H1 (cell line): ENCODE results near the gene SP9. TPM values are rescaled to one million over a fixed set of nuclear protein-coding genes. Genes with fewer than 3 reads are reported as not detected.

ENCODE experiments used
- ASH2L ChIP-seq: fragments of 200-600, 300-600 bp; sonication (generic); IDR thresholded peaks from one replicate; pipeline ENCODE4 v1.7.1; 2017; ENCODE audit warnings: low read length
- CBX5 ChIP-seq: fragments of 300-800, 300-1000 bp; sonication (generic); IDR thresholded peaks from 2 replicates; pipeline ENCODE4 v1.7.1; 2016; ENCODE audit warnings: antibody characterized with exemption, low read length, low read depth
- CBX8 ChIP-seq: fragments of 300-800, 300-1000 bp; sonication (generic); IDR thresholded peaks from 2 replicates; pipeline ENCODE4 v1.7.1; 2016; ENCODE audit warnings: low read depth, low read length, borderline replicate concordance
- CHD2 ChIP-seq: IDR thresholded peaks from 2 replicates; pipeline ENCODE4 v1.6.1; 2012; ENCODE audit warnings: low read length, improper control_type of control experiment
- EZH2 ChIP-seq: fragments of 200-600 bp; sonication (generic); IDR thresholded peaks from 2 replicates; pipeline ENCODE4 v1.7.1; 2012; ENCODE audit warnings: low read depth, mild to moderate bottlenecking, moderate library complexity, low read length, inconsistent platforms; ENCODE audit not compliant: severe bottlenecking
- FOSL1 ChIP-seq: IDR thresholded peaks from 2 replicates; pipeline ENCODE4 v1.6.1; 2011; ENCODE audit warnings: mild to moderate bottlenecking, low read depth, low read length, moderate library complexity; ENCODE audit not compliant: insufficient read depth
- KDM4A ChIP-seq: IDR thresholded peaks from one replicate; pipeline ENCODE4 v1.7.1; 2012; ENCODE audit warnings: low read depth, mild to moderate bottlenecking, moderate library complexity, low read length, inconsistent platforms; ENCODE audit not compliant: severe bottlenecking
- KDM5A ChIP-seq: fragments of 200-600 bp; IDR thresholded peaks from 2 replicates; pipeline ENCODE4 v1.7.1; 2012; ENCODE audit warnings: mild to moderate bottlenecking, low read length, inconsistent platforms, mixed read lengths
- NANOG ChIP-seq: IDR thresholded peaks from 2 replicates; pipeline ENCODE4 v1.6.1; 2011; ENCODE audit warnings: low read length, low read depth, mild to moderate bottlenecking, inconsistent platforms; ENCODE audit not compliant: insufficient read depth, poor library complexity, severe bottlenecking
- RBBP5 ChIP-seq: IDR thresholded peaks from 2 replicates; pipeline ENCODE4 v1.7.1; 2012; ENCODE audit warnings: low read depth, mild to moderate bottlenecking, inconsistent platforms, low read length, moderate library complexity, borderline replicate concordance
- RFX5 ChIP-seq: IDR thresholded peaks from 2 replicates; pipeline ENCODE4 v1.6.1; 2011; ENCODE audit warnings: low read depth, low read length, improper control_type of control experiment, borderline replicate concordance
- RNF2 ChIP-seq: fragments of 200-900, 300-1000 bp; sonication (generic); IDR thresholded peaks from 2 replicates; pipeline ENCODE4 v1.7.1; 2016; ENCODE audit warnings: borderline replicate concordance, low read depth, mild to moderate bottlenecking, antibody characterized with exemption, low read length; ENCODE audit not compliant: poor library complexity, severe bottlenecking; ENCODE audit errors: missing control alignments
- SAP30 ChIP-seq: fragments of 300-600 bp; sonication (generic); IDR thresholded peaks from 2 replicates; pipeline ENCODE4 v1.7.1; 2012; ENCODE audit warnings: low read length, moderate library complexity, mild to moderate bottlenecking, inconsistent platforms; ENCODE audit not compliant: insufficient read depth, insufficient replicate concordance
- SIX5 ChIP-seq: IDR thresholded peaks from 2 replicates; pipeline ENCODE4 v1.6.1; 2011; ENCODE audit warnings: mild to moderate bottlenecking, low read depth, low read length
- SP2 ChIP-seq: IDR thresholded peaks from 2 replicates; pipeline ENCODE4 v1.6.1; 2012; ENCODE audit warnings: mild to moderate bottlenecking, low read length, inconsistent platforms
- SP4 ChIP-seq: IDR thresholded peaks from 2 replicates; pipeline ENCODE4 v1.6.1; 2012; ENCODE audit warnings: low read length, inconsistent platforms
- SRF ChIP-seq: IDR thresholded peaks from 2 replicates; pipeline ENCODE4 v1.6.1; 2011; ENCODE audit warnings: mild to moderate bottlenecking, low read depth, low read length, moderate library complexity
- TAF7 ChIP-seq: optimal IDR thresholded peaks from 2 replicates; pipeline ENCODE3; 2011; ENCODE audit warnings: low read depth, mild to moderate bottlenecking, inconsistent platforms, low read length, moderate library complexity, borderline replicate concordance
- YY1 ChIP-seq: IDR thresholded peaks from 2 replicates; pipeline ENCODE4 v1.6.1; 2011; ENCODE audit warnings: low read depth, mild to moderate bottlenecking, low read length
- ZNF274 ChIP-seq: IDR thresholded peaks from 2 replicates; pipeline ENCODE4 v1.7.0; 2012; ENCODE audit warnings: low read length, borderline replicate concordance; ENCODE audit errors: extremely low read depth
- polyA plus RNA-seq, 7 experiments: library from polyadenylated mRNA; depleted of rRNA in 3 of 7; stranded (reverse) in 5 of 7; unstranded in 2 of 7; fragments of >200 nt in 5 of 7; fragments of 200-250 nt in 2 of 7; gene quantifications; 1 replicate in 5 of 7; 2 replicates in 1 of 7; 4 replicates in 1 of 7; pipeline versions ENCODE4 v1.2.1 to v1.2.3, GENCODE V29; 2011 to 2013; ENCODE audit warnings: missing spikeins in 2 of 7, mixed read lengths in 2 of 7
- total RNA-seq: library from RNA; stranded (reverse); fragmentation: NEBNext Ultra II Directional; extraction: Animal tissue kit (Norgen Biotek cat#: 25700); gene quantifications from 2 replicates; pipeline ENCODE4 v1.2.1, GENCODE V29; 2021
- TF ChIP-seq, protein P1 (sequence below): IDR thresholded peaks from 2 replicates; pipeline ENCODE4 v1.6.1; 2012; ENCODE audit warnings: inconsistent platforms
- TF ChIP-seq, protein P2 (sequence below): IDR thresholded peaks from 2 replicates; pipeline ENCODE4 v1.6.1; 2011; ENCODE audit warnings: low read depth, mild to moderate bottlenecking, low read length; ENCODE audit not compliant: insufficient read depth

SP9 gene
- total and polyA plus RNA-seq, 2 of the 8 experiments (the other 6 are each of a cell fraction or from before 2014, with no cell fraction given): 0.03 to 0.11 TPM

DNA sequence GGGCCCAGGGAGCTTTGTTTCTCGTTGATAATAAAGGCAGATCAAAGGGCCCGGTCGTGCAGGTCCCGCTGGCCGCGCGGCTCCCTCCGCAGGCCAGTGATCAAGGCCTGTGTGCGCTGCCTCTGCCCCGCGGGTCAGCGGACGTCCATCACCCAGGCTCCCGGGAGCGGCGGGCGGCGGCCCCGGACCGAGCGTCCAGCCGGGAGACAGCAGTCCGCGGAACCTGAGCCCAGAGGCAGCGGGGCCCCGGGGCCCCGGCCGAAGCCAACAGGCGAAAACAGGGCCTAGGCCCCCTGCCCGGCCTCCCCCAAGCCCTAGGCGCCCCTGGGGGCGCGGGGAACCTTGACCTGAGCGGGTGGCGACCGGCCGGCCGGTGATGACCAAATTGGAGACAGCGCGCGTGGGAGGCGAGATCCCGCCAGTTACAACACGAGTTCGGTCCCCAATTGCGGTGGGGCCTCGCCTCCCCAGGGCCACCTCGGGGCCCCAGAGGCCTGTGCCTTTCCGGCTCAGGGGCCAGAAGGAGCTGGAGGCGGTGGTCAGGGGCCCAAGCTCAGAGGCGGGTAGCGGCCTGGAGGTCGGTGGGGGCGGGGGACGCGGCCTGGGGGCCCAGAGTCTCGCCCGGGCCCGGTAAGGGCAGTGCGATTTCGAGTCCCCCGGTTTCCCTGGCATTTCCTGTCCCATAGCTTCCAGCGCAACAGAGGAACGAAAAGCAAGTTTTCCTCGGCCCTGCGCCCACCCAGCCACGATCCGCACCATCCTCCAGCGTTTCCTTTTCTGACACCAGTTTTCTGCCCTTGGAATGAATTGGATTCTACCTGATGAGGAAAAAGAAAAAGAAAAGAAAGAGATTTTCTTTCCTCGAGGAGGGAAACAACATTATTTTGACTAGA, 5.9 kb downstream of the SP9 start (continued):
- TF ChIP-seq, protein P1, sequence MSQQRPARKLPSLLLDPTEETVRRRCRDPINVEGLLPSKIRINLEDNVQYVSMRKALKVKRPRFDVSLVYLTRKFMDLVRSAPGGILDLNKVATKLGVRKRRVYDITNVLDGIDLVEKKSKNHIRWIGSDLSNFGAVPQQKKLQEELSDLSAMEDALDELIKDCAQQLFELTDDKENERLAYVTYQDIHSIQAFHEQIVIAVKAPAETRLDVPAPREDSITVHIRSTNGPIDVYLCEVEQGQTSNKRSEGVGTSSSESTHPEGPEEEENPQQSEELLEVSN: no peak
- TF ChIP-seq CBX8 (no peak), KDM5A (no peak), TAF7 (no peak), SP2 (no peak), NANOG (no peak), CHD2 (no peak), FOSL1 (no peak), SAP30 (no peak), SIX5 (no peak), YY1 (no peak), SP4 (no peak), KDM4A (peak; percentile 81), RFX5 (no peak), RNF2 (peak; percentile 77), ASH2L (no peak), RBBP5 (no peak), EZH2 (peak; percentile 88), CBX5 (no peak), SRF (no peak), ZNF274 (no peak)
- TF ChIP-seq, protein P2, sequence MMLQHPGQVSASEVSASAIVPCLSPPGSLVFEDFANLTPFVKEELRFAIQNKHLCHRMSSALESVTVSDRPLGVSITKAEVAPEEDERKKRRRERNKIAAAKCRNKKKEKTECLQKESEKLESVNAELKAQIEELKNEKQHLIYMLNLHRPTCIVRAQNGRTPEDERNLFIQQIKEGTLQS: no peak
